C4-2B (cell line): ENCODE results near the gene KIAA0825.

Source experiments
- CTCF ChIP-seq: fragments of 450-650 bp; conservative IDR thresholded peaks from 2 replicates; pipeline ENCODE4 v1.5.1; 2017; ENCODE audit warnings: mild to moderate bottlenecking
- ZFX ChIP-seq: fragments of 450-650 bp; IDR thresholded peaks from 2 replicates; pipeline ENCODE4 v1.6.1; 2017

GRCh38 chr5:94374336-94374735 lies 244.1 kb downstream of the KIAA0825 start:
- TF ChIP-seq CTCF: no peak
- TF ChIP-seq ZFX: no peak
